ENCODE measurements around the gene SLC5A6.
A peak's percentile ranks its signal among the peaks of the same experiment; 100 is the strongest.

The SLC5A6 gene

DNA sequence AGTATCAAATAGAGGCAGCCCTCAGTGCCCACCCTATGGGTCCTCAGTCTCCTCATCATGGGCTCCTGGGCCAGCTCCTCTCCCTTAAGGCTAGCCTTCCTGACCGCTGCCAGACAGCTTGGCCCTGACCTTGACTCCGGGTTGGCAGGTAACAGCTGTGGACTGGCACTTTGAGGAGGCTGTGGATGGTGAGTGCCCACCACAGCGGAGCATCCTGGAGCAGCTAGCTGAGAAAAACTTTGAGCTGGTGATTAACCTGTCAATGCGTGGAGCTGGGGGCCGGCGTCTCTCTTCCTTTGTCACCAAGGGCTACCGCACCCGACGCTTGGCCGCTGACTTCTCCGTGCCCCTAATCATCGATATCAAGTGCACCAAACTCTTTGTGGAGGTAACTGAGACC is 24.1 kb upstream of the SLC5A6 start:
- no peak for DNase-seq

DNA sequence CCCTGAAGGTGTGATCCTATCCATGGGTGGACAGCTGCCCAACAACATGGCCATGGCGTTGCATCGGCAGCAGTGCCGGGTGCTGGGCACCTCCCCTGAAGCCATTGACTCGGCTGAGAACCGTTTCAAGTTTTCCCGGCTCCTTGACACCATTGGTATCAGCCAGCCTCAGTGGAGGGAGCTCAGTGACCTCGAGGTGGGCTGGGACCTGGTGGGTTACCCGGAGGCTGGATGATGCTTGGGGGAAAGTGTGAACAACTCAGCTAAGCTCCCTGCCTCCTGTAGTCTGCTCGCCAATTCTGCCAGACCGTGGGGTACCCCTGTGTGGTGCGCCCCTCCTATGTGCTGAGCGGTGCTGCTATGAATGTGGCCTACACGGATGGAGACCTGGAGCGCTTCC is 21.3 kb upstream of the SLC5A6 start:
- no peak for DNase-seq

GRCh38 chr2:27231921-27232320 is 19.9 kb upstream of the SLC5A6 start:
- DNase-seq: no peak

GRCh38 chr2:27227501-27227900 is 15.4 kb upstream of the SLC5A6 start:
- DNase-seq: no peak

DNA sequence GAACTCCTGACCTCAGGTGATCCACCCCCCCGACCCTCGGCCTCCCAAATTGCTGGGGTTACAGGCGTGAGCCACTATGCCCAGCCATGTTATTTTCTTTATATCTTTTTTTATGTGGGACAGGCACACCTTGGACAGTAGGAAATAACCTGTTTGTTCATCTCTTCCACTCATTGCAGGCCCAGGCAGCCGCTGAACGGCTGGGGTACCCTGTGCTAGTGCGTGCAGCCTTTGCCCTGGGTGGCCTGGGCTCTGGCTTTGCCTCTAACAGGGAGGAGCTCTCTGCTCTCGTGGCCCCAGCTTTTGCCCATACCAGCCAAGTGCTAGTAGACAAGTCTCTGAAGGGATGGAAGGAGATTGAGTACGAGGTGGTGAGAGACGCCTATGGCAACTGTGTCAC is 13.5 kb upstream of the SLC5A6 start:
- DNase-seq: no peak

DNA sequence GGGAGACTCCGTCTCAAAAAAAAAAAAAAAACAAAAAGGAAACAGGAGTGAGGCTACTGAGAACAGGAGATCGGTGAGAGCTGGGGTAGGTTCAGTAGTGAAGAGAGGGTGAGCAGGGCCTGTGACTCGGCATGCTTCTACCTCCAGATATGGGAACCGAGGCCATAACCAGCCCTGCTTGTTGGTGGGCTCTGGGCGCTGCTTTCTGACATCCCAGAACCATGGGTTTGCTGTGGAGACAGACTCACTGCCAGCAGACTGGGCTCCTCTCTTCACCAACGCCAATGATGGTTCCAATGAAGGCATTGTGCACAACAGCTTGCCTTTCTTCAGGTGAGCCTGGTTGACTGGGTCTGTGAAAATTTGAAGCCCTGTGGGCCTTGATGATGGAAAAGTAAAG is 11.3 kb upstream of the SLC5A6 start:
- no peak for DNase-seq

- no peak for DNase-seq
Observed at GRCh38 chr2:27222407-27222806, 10.3 kb upstream of the SLC5A6 start.

DNA sequence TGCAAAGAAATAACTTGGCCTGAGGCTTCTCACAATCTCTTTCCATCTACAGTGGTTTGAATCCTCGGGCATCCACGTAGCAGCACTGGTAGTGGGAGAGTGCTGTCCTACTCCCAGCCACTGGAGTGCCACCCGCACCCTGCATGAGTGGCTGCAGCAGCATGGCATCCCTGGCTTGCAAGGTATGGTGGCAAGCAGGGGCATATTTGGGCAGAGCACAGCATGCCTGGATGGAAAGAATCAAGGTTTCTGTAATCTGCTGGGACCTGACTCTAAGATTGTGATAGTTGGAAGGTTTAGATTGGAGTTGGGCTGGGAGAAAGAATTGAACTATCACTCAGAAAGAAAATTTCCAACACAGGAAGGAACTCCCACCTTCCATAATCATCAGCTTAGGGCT is 9.1 kb upstream of the SLC5A6 start:
- DNase-seq: no peak

GRCh38 chr2:27220091-27220490 is 8.0 kb upstream of the SLC5A6 start:
- no peak for DNase-seq

DNA sequence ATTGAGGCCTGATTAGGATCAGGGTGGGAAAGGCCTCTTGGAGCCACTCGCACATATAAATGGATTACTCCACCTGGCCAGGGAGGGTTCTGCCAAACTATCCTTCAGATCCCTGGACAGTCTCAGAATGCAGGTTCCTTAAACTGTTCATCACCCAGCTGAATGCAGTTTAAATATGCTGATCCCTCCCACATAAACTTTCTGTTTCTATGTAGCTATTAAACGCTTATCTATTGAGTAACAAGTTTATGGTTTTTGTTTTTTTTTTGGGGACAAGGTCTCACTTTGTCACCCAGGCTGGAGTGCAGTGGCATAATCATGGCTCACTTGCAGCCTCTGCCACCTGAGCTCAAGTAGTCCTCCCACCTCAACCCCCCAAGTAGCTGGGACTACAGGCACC is 7.0 kb upstream of the SLC5A6 start:
- no peak for DNase-seq

DNA sequence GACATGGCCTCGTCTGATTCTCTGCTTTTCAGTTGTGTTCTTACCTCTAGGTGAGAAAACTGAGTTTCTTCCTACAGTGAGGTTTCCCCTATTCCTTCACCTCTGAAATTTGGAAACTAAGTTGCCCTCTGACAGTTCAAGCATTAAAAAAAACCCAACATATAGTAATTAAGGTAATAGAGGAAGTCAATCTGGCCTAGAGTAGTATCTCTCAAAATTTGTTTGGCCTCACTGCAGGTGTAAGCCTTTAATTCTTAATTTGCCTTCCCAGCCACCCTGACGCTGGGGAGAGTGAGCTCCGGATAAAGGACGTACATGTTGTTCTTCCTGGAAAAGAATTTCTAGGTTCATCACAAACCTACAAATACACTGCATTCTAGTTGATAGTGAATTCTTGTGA is 6.5 kb upstream of the SLC5A6 start:
- DNase-seq: no peak

GRCh38 chr2:27217173-27218121 is 5.4 kb upstream of the SLC5A6 start, which contains the start of gene CAD:
Gene CAD, plus strand, starts transcription at chr2:27217369. Its CDS starts 183 bp downstream, at chr2:27217552.
- peak; percentile 47 to 72 for DNase-seq

- no peak for DNase-seq
Observed at GRCh38 chr2:27216416-27217137, 4.5 kb upstream of the SLC5A6 start.

GRCh38 chr2:27214941-27215340 is 2.9 kb upstream of the SLC5A6 start:
- DNase-seq: no peak

- peak in 1 of 2 donors; percentile 24 for DNase-seq
Observed at GRCh38 chr2:27212626-27213471, 781 bp upstream of the SLC5A6 start.

DNA sequence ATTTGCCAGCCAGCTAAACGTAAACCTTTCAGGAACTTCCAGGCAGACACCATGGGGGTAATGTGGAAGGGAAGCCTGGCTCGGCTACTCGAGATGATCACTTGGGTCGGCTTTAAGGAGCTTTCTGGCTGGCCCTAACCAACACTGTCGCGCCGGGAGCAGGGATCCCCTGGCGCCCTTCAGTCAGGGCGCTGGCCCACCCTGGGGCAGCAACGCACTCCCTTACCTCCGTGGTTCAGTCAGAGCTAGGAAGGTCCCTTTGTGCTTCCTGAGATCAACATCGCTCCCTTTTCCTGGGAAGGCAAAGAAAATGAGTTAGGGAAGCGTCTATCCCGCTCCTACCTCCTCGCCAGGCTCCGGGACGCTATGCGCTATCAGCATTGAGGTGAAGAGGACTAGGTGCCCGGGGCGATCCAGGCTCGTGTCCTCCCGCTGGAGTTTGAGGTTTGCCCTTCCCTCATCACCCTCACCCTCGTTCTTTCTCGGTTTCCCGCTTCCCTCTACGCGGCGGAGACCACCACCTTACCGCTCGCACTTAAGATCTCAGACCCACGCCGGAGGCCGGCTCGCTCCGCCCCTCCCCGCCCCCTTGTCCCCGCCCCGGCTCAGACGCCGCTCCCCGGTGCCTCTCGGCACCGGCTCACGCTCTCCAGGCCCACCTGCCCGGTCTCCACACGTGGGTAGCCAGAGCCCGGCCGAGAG is 676 bp downstream of the SLC5A6 start:
- DNase-seq: no peak

- DNase-seq: no peak
Observed at GRCh38 chr2:27209621-27210401, 2.3 kb downstream of the SLC5A6 start.

DNA sequence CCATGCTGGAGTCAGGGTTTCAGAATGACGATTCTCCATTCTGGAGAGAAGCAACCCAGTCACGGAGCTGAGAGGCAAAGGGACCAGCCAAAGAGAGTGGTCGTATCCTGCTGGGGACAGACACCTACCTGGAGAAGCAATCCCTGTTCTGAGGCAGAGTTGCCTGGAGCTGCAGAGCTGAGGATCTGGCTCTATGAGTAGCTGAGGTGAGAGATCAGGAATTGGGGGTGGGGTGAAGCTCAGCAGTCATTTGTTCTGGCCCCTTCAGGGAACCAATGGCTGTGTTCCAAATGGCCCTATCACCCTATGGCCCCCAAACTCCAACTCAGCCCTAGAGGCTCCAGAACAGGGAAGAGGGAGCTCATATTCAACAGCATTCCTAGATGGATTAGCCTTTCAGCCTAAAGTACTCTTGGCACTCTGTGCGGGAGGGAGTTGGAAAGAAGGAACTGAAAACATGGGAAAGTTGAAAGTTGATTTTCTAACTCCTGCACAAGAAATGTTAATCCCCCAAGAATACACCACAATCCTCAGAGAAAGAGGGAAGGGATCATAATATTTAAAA is 3.5 kb downstream of the SLC5A6 start:
- no peak for DNase-seq

GRCh38 chr2:27206346-27206745 is 5.7 kb downstream of the SLC5A6 start:
- DNase-seq: no peak

- no peak for DNase-seq
Observed at GRCh38 chr2:27205206-27205605, 6.9 kb downstream of the SLC5A6 start.

DNA sequence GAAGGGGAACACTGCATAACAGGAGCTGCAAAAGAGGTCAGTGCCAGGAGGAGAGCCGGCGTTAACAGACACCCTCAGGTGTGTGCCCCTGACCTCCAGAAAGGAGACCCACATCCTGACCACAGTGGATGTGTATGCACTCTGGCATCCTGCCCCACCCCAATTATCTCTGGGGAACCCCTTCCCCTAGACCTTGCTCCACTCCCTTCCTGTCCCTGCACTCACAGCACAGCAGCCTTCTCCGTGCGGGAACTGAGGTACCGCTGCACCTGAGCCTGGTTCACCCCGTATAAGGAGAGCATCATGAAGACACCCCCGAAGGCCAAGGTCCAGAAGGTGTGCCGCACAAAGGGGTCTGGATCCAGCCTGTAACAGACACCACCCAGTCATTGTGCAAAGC is 7.5 kb downstream of the SLC5A6 start:
- no peak for DNase-seq

All from bone marrow (tissue), 2 donors.